ENCODE data around the gene TMEM63B.

- TF ChIP-seq CTCF (IDR thresholded peaks at IDR 0.05; ENCODE audit: control extremely low read depth in 1 of 3, insufficient read depth in 1 of 3, low read depth in 1 of 3, low read length in 3 of 3) (no peak), SIRT6 (IDR thresholded peaks at IDR 0.05; ENCODE audit: low read length) (no peak), MAFK (IDR thresholded peaks at IDR 0.05; ENCODE audit: low read depth, low read length) (no peak), RFX5 (IDR thresholded peaks at IDR 0.05; ENCODE audit: borderline replicate concordance, low read depth, low read length) (no peak), EP300 (IDR thresholded peaks at IDR 0.05; ENCODE audit: borderline replicate concordance in 1 of 2, low read depth in 2 of 2, low read length in 2 of 2) (no peak), CBX5 (IDR thresholded peaks at IDR 0.05; ENCODE audit: low read depth, low read length) (no peak), HDAC2 (IDR thresholded peaks at IDR 0.05; ENCODE audit: borderline replicate concordance in 1 of 2, low read depth in 2 of 2, low read length in 2 of 2) (no peak), CBX8 (IDR thresholded peaks at IDR 0.05; ENCODE audit: borderline replicate concordance, low read depth, low read length) (no peak)
These were observed 11.5 kb downstream of the TMEM63B start for GRCh38 chr6:44138717-44139350.

All from H1 (cell line).